GM21529 (cell line): ENCODE results near the gene IGF1R.
A peak's percentile ranks its signal among the peaks of the same experiment; 100 is the strongest.

Experiments used
- ATAC-seq: cut with Tn5 transposase; IDR thresholded peaks from one replicate; pipeline ENCODE4 v1.9.1; 2021; ENCODE audit not compliant: unreplicated experiment

The IGF1R gene

GRCh38 chr15:98817745-98818144 is 169.4 kb downstream of the IGF1R start:
- no peak for ATAC-seq

- ATAC-seq: no peak
These were observed 174.7 kb downstream of the IGF1R start for GRCh38 chr15:98823012-98823458.

DNA sequence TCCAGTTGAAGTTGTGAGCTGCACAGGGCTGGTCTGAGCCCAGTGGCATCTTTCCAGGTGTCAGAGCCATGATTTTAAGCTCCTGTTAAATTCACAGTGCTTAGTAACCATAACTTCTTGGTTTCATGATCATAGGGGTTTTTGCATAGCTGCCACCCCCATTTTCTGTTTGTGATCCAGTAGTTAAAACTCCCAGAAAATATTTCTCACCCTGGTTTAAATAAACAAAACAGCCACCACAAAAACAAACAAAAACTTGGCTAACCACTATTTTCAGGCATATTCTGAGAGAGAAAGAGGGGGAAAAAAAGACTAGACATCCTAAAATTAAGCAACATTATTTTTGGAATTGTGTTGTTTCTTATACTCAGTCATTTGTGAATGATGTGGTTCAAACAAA is 175.3 kb downstream of the IGF1R start:
- no peak for ATAC-seq

- no peak for ATAC-seq
These were observed 176.3 kb downstream of the IGF1R start for GRCh38 chr15:98824595-98824994.

DNA sequence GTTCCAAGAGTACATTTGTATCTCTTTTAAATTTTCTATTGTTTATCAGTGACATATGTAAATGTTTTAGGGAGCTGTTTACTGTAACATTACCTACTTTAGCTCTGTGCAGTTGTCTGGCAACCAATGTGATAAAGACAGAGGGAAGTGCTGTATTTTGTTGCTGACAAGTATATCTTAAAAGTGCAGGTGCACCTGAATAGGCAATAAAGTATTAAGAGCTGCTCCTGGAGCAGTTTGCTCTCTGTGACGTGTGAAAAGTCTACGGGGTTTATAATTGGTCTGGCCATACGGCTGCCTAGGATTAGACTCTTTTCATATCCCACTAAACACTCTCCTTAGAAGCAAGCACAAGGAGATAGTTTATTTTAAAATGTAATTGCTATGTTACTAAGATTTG is 178.3 kb downstream of the IGF1R start:
- ATAC-seq: no peak

GRCh38 chr15:98827217-98827616 is 178.9 kb downstream of the IGF1R start:
- ATAC-seq: no peak

DNA sequence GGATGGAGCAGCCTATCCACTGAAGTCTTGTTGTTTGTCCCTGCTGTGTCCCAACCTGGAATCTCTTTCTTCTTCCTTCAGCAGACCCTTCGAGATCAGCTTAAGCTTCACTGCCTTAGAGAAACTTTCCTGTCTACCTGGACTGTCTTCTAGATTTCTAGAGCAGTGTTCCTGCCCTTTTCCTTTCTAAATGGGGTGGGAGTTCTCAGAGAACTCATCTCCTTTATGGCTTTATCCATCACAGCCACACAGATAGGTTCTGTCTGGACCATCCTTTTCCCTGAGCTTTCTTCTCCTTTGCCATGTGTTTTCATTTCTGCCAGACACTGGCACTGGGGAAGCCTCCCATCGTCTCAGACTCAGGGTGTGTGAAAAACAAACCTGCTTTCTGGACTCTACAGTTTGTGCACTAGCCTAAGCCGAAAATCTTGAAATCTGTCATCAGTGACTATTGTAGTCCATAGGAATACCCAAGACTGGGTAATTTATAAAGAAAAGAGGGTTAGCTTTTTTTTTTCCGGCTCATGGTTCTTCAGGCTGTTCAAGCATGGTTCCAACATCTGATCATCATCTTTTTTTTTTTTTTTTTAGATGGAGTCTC is 181.8 kb downstream of the IGF1R start:
- ATAC-seq: no peak

GRCh38 chr15:98834976-98835375 is 186.6 kb downstream of the IGF1R start:
- no peak for ATAC-seq

DNA sequence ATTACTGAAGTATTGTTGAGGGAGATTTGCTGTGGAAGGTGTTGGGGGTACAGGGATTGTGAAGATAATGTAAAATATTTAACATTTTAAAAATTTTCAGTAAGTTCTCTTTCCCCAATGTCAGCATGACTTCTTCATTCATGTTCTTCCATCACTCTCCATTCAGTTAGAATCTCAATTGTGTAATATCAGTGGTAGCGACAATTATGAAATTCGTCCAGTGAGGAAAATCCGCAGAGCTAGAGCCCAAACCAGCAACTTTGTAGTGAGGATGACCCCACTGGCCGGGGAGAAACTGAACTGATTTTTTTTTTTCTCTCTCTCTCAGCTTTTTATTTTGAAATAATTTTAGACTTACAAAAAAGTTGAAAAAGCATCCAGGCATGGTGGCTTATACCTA is 187.5 kb downstream of the IGF1R start:
- no peak for ATAC-seq

GRCh38 chr15:98838387-98839259 is 190.3 kb downstream of the IGF1R start:
- no peak for ATAC-seq

- no peak for ATAC-seq
These were observed 191.7 kb downstream of the IGF1R start for GRCh38 chr15:98840053-98840452.

GRCh38 chr15:98841419-98841970 is 193.2 kb downstream of the IGF1R start:
- no peak for ATAC-seq

DNA sequence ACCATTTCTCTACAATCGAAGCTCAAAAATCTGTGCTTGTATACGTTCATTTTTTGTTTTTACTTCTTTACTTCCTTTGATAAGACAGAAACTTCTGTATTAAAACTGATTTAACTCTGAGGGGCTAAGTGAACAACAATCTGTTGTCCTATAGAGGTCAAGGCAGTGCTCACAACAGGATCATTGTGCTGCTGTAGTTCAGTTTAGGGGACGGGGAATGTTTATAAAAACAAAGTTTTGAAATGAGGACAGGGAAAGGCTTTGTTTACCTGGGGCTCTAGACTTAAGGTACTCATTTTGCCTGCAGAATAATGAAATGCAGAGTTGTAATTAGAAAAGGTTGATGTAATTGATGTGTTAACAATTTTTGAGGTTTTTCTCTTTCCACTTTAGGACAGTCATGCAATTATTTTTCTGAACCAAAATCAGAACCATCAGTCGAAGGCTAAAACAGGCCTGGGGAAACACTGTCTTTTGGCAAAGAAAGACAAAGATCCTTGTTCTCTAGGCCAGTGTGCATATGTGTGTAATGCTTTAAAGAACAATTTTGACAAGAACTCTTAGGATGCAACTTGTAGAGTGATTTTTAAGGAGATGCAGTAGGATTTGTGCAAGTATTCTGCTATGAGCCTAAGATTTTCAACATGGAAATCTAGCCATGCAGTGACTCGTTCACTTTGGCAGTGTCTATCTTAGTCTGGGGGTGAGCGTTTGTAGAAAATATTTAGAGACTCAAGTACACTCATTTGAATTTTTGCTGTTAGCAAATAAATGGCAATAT is 194.0 kb downstream of the IGF1R start:
- no peak for ATAC-seq

DNA sequence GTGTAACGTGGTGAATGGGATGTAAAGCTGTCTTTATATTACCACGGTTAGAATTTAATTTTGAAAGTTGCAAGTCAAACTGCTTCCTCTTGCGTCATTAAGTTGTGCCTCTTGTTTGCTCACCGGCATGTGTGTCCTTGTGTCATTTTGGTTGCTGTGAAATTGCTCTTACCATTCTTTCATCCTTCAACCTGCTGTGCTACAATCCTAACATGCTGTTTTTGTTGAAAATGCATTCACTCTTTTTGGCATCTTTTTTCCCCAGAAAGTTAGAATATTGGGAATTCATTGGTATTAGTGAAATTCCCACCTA is 194.6 kb downstream of the IGF1R start:
- ATAC-seq: no peak

DNA sequence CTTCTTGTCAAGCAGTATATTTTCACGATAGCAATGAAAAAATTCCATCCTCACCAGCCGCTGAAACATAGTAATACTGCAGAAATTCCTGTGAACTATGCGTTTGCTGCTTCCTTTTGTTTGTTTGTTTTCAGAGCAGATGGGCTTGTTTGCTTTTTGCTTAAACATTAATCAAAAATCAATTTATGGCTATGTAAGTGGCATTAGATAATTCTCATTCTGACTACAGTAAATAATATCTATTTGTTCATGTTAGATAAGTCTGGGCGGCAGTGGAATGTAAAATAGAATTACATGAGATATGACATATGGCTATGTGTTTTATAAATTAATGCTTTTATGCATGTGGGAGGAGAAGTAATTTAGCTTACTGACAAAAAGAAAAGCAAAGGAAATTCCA is 195.5 kb downstream of the IGF1R start:
- ATAC-seq: no peak

- ATAC-seq: no peak
These were observed 195.9 kb downstream of the IGF1R start for GRCh38 chr15:98844261-98844660.

GRCh38 chr15:98845138-98845884 is 197.0 kb downstream of the IGF1R start:
- no peak for ATAC-seq

DNA sequence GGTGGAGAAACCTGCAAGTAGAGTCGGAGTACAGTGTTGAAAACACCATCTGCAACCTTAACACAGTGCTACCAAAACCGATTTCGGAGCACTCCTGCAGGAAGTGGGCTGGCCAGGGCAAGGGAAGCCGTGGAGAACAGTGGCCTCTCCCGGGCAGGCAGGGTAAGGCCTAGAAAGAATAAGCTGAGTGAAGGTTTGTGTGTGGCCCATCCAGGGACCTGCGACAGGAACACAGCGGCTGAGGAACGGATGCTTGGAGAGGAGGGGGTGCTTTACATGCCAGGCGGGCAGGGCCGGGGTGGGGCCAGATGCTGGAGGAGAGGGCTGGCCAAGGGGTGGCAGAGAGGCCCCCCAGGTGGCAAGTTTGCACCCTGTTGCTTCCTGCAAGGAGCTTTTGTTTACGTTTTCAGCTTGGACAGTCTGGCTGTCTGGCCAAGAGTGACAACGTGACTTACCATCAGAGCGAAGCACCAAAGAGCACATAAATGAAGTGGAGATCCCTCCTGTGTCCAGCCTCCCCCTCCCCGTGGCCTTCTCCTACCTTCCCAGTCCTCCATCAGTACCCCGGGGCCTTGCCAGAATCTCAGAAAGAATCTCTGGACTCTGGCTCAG is 202.7 kb downstream of the IGF1R start:
- ATAC-seq: peak; percentile 39

DNA sequence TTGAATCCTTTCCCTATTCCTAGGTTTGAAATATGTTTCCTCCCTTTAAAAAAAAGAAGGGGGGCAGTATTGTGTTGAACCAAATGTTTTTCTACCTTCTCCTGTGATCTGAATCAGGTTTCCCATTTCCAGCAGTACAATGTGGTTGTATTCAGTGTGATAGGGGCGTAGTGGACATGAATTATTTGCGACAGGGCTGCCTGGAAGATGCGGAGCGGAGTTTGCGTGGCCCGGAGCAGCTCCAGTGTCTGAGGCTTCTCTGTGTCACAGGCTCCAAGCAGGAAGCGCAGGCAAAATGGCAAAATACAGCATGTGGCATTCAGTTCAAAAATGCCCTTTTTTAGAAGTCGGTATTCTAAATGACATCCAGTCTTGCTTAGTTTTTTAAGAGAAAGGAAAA is 204.8 kb downstream of the IGF1R start:
- ATAC-seq: peak; percentile 30

DNA sequence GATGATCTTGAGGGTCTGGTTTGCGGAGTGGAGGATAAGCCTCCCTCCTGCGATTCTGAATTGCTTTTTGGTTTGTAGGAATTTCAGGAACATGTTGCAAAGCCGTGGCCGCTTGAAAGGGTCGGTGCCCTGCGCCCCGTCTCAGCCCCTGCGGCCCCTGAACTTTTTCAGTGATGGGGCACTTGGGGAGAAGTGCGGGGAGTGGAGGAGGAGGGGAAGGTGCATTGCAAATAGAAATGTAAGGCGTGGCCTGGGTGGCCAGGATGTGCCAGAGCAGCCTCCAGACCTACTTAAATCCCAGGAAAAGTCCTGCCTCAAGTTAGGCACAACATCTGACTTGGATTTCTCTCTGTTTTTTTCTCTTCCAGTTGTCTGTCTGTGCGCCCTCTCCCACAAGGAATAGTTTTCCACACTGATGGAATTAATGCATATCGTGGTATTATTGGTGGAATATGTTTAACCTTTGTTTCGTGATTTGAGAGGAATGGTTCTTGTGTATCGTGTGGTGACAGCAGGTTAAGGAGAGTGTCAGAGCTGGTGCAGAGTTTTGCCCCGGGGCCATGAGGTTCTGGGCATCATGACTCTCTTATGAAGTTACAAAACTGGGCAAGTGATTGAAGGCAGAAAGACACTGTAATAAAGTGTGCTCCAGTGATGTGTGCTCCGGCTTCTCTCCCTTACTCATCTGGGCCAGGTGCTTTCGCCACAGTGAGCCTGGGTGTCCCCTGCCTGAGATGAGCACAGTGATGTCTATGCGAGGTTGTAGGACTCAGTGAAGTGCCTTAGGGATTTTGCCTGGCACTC is 205.5 kb downstream of the IGF1R start:
- ATAC-seq: no peak
